ENCODE data around the gene STAB1. TPM values are rescaled to one million over a fixed set of nuclear protein-coding genes. Genes with fewer than 3 reads are reported as not detected.

Gene STAB1
- total RNA-seq, 3 donors from 2014 or later (not counting 1 experiment from before 2014, with no cell fraction given), result 1.8 to 26.5 (median 5.9) TPM

DNA sequence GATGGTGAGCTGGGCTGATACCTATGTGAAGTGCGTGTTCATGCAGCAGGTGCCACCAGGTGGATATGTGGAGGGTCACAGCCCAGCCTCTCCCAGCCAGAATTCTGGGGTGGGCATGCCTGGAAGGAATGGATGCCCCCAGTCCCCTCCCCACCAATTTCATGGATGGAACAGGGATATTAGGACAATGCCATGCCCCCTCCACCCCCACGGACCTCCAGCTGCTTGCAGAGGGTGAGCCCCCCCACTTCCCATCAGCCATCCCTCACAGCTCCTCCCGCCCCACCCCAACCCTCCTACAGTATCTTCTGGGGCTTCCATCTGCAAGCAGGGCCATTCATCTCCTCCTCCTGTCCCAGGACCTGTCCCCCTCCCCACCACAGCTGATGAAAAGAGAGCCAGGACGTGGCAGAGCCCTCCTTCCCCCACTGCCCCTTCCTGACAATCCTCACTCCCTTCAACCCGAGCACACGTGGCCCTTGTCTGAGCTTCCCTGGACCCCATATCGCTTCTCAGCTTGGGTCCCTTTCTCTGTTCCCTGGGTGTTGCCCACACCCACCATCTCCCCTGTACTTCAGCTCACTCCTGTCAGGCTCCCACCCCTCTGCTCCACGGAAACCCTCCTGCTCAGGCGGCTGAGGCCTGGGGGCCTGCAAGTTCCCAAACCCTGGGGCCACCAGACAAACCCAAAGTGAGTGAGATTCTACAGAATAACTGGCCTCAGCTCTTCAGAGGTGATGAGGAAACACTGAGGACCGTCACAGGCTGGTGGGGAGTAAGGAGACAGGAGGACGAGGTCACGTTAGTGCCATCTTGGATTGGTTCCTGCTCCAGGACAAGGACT, 47.4 kb upstream of the STAB1 start:
- 88% methylated on average over 12 of the region's 12 CpGs for WGBS (ENCODE audit: insufficient coverage)
- H3K4me3 ChIP-seq (ENCODE audit: low read length), result no peak overlapping the region

DNA sequence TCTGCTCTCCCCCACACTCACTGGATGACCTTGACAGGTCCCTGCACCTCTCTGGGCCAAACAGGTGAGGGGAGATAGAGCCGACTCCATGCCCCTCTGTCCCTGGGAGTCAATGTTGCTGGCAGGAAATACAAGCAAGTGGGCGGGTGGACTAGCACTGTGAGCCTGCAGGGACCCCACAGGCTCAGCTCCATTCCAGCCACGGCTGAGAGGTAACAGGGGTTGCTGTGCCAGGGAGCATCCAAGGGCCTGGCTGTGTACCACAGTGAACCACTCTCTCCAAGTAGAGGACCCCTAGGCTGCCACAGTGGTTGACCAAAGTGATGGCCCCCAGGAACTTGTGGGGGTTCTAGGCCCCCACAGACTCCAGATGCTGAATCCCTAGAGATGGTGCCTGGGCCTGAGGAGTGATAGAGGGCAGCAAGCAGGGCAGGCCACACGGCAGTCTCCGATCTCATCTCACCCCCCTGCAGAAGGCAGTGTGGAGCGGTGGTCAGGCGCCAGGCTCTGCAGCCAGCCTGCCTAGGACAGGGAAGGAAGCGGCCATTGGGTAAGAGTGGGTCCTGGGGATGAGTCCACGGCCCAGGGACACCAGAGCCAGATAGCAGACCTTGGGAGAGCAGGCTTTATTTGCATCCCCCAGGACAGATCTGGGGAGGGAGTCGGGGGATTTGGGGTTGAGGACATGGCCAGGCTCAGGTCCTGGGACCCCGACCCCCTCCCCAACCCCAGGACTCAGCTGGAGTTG, 44.5 kb upstream of the STAB1 start:
- no peaks in the 10 kb centered on the region for H3K27me3 Mint-ChIP-seq (ENCODE audit: low read depth in 2 of 2)
- Histone ChIP-seq H3K27me3 (ENCODE audit: control insufficient read depth, insufficient read depth, low read length) (no peaks in the 10 kb centered on the region), H3K36me3 (ENCODE audit: control insufficient read depth, insufficient read depth, low read length) (no peaks in the 10 kb centered on the region), H3K4me3 (ENCODE audit: low read length) (no peak overlapping the region), H3K27ac (ENCODE audit: low read length) (no peak overlapping the region), H3K4me1 (ENCODE audit: control insufficient read depth, insufficient read depth, low read length) (peaks cover 18% of the 10 kb centered on the region), H3K9me3 (ENCODE audit: control insufficient read depth, insufficient read depth, low read length) (no peaks in the 10 kb centered on the region)
- intact Hi-C loops (cut with micrococcal nuclease), result no loop called here
- TF ChIP-seq, protein P1, sequence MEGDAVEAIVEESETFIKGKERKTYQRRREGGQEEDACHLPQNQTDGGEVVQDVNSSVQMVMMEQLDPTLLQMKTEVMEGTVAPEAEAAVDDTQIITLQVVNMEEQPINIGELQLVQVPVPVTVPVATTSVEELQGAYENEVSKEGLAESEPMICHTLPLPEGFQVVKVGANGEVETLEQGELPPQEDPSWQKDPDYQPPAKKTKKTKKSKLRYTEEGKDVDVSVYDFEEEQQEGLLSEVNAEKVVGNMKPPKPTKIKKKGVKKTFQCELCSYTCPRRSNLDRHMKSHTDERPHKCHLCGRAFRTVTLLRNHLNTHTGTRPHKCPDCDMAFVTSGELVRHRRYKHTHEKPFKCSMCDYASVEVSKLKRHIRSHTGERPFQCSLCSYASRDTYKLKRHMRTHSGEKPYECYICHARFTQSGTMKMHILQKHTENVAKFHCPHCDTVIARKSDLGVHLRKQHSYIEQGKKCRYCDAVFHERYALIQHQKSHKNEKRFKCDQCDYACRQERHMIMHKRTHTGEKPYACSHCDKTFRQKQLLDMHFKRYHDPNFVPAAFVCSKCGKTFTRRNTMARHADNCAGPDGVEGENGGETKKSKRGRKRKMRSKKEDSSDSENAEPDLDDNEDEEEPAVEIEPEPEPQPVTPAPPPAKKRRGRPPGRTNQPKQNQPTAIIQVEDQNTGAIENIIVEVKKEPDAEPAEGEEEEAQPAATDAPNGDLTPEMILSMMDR (IDR thresholded peaks at IDR 0.05), result no peak
- no peak overlapping the region for H3K4me3 Mint-ChIP-seq
- WGBS (ENCODE audit: insufficient coverage), result 93% methylated on average over 9 of the region's 11 CpGs
- no peaks in the 10 kb centered on the region for H3K36me3 Mint-ChIP-seq
- DNase-seq (no peak), ATAC-seq (no peak)
- no peak overlapping the region for H3K27ac Mint-ChIP-seq
- H3K4me1 Mint-ChIP-seq, result peaks cover 15 to 18% of the 10 kb centered on the region in 2 donors
- no peaks in the 10 kb centered on the region for H3K9me3 Mint-ChIP-seq

More for the DNA sequence above, 47.4 kb upstream of the STAB1 start:
- no peaks in the 10 kb centered on the region for H3K36me3 Mint-ChIP-seq
- H3K27ac Mint-ChIP-seq, result peak overlapping the region in 1 of 2 donors; percentile 65
- intact Hi-C loops (cut with micrococcal nuclease), result loop anchor here (1.0 to 5.0 kb wide), 3 partner anchors 19 to 225 kb away; no protein-coding TSS in a partner anchor
- H3K4me1 Mint-ChIP-seq, result peaks cover 6% of the 10 kb centered on the region in 2 donors
- H3K27ac ChIP-seq (ENCODE audit: low read length), result no peak overlapping the region
- no peaks in the 10 kb centered on the region for H3K36me3 ChIP-seq (ENCODE audit: control insufficient read depth, insufficient read depth, low read length)
- TF ChIP-seq, protein P1 (IDR thresholded peaks at IDR 0.05), result no peak
- DNase-seq (no peak), ATAC-seq (no peak)
- H3K27me3 Mint-ChIP-seq (ENCODE audit: low read depth in 2 of 2), result no peaks in the 10 kb centered on the region
- no peaks in the 10 kb centered on the region for H3K27me3 ChIP-seq (ENCODE audit: control insufficient read depth, insufficient read depth, low read length)
- no peak overlapping the region for H3K4me3 Mint-ChIP-seq
- H3K4me1 ChIP-seq (ENCODE audit: control insufficient read depth, insufficient read depth, low read length), result peaks cover 12% of the 10 kb centered on the region
- no peaks in the 10 kb centered on the region for H3K9me3 ChIP-seq (ENCODE audit: control insufficient read depth, insufficient read depth, low read length)
- no peaks in the 10 kb centered on the region for H3K9me3 Mint-ChIP-seq

DNA sequence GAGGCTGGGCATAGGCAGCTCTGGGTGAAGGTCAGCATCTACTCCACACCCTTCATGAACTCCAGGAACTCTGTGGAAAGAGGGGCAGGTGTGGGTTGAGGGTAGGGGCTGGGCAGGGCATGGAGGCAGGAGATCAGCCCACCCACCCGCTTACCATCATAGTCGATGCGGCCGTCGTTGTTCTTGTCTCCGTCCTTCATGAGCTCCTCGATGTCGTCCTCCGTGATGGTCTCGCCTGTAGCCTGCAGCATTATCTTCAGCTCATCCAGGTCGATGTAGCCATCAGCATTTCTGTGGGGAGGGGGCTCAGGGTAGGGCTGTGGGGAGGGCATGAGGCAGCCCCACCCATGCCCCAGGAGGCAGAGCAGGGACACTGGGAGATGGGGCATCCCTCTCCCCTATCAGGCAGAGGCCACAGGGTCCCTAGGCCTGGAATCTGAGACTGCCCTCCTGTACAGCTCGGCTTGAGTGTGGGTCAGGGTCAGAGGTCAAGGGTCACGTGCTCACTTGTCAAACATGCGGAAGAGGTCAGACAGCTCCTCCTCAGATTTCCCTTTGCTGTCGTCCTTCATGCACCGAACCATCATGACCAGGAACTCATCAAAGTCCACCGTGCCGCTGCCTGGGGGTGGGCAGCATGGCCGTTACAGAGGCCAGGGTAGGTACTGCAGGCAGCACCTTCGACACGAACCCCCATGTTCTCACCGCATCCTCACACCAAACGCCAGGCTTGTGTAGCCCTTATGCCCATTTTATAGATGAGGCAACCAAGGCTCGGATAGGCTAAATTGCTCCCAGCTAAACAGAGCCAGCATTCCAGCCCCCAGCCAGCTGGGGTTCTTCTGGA, 43.7 kb upstream of the STAB1 start:
- Histone ChIP-seq H3K27ac (ENCODE audit: low read length) (no peak overlapping the region), H3K36me3 (ENCODE audit: control insufficient read depth, insufficient read depth, low read length) (no peaks in the 10 kb centered on the region), H3K4me3 (ENCODE audit: low read length) (no peak overlapping the region), H3K9me3 (ENCODE audit: control insufficient read depth, insufficient read depth, low read length) (no peaks in the 10 kb centered on the region), H3K4me1 (ENCODE audit: control insufficient read depth, insufficient read depth, low read length) (peaks cover 25% of the 10 kb centered on the region), H3K27me3 (ENCODE audit: control insufficient read depth, insufficient read depth, low read length) (no peaks in the 10 kb centered on the region)
- Mint-ChIP-seq H3K27ac (no peak overlapping the region), H3K4me1 (peaks cover 22 to 26% of the 10 kb centered on the region in 2 donors), H3K4me3 (no peak overlapping the region), H3K36me3 (no peaks in the 10 kb centered on the region), H3K9me3 (no peaks in the 10 kb centered on the region), H3K27me3 (ENCODE audit: low read depth in 2 of 2) (no peaks in the 10 kb centered on the region)
- WGBS (ENCODE audit: insufficient coverage), result 93% methylated on average over 24 of the region's 24 CpGs
- TF ChIP-seq, protein P1 (IDR thresholded peaks at IDR 0.05), result no peak
- DNase-seq (no peak), ATAC-seq (no peak)
- intact Hi-C loops (cut with micrococcal nuclease), result no loop called here

Measured in natural killer cell (primary cell).